Common myeloid progenitor, CD34-positive (primary cell): ENCODE results near the gene TLR6.

Experiments used
- CTCF ChIA-PET: fragments of 350-600 bp; sonication (Branson Sonifier 250); formaldehyde crosslinking; loops from one replicate; lab custom pipeline; 2021; ENCODE audit warnings: antibody characterized with exemption; lab: Charles Lee
- POLR2A ChIA-PET: fragments of 350-600 bp; sonication (Branson Sonifier 250); formaldehyde crosslinking; loops from one replicate; lab custom pipeline; 2021; ENCODE audit warnings: antibody characterized with exemption; lab: Charles Lee
- DNase-seq, 3 donors: peaks; one replicate each; pipeline versions ENCODE4 v3.0.0 to v3.0.0-alpha.2; 2013
- H3K27ac ChIP-seq, 2 experiments: 1 replicate in 1 of 2; 2 replicates in 1 of 2; pipeline ENCODE4 v1.7.0; 2013; ENCODE audit warnings: inconsistent platforms in 2 of 2, low read length in 2 of 2, mild to moderate bottlenecking in 2 of 2, low read depth in 1 of 2, moderate library complexity in 1 of 2; ENCODE audit not compliant: severe bottlenecking in 2 of 2, insufficient read depth in 1 of 2, poor library complexity in 1 of 2
- H3K27me3 ChIP-seq, 5 experiments: replicated peaks in 2 of 5; 1 replicate in 3 of 5; 2 replicates in 2 of 5; pipeline versions ENCODE4 v1.6.1 to v1.7.0; 2013; ENCODE audit warnings: low read length in 4 of 5, mild to moderate bottlenecking in 2 of 5, moderate library complexity in 2 of 5, inconsistent platforms in 1 of 5; ENCODE audit not compliant: insufficient read depth in 5 of 5, control insufficient read depth in 4 of 5
- H3K36me3 ChIP-seq, 4 experiments: 1 replicate in 2 of 4; 2 replicates in 2 of 4; pipeline versions ENCODE4 v1.6.1 to v1.7.0; 2013; ENCODE audit warnings: low read length in 3 of 4, control low read depth in 1 of 4, mild to moderate bottlenecking in 1 of 4; ENCODE audit not compliant: control insufficient read depth in 4 of 4, insufficient read depth in 4 of 4
- H3K4me1 ChIP-seq, 4 experiments: 1 replicate in 3 of 4; 2 replicates in 1 of 4; pipeline versions ENCODE4 v1.6.1 to v1.7.1; 2013; ENCODE audit warnings: low read length in 3 of 4, mild to moderate bottlenecking in 3 of 4, control low read depth in 1 of 4, inconsistent platforms in 1 of 4, moderate library complexity in 1 of 4; ENCODE audit not compliant: control insufficient read depth in 4 of 4, insufficient read depth in 4 of 4; ENCODE audit errors: control extremely low read depth in 1 of 4
- H3K4me3 ChIP-seq, 7 experiments: 1 replicate in 4 of 7; 2 replicates in 3 of 7; pipeline versions ENCODE4 v1.5.1 to v1.7.0; 2013; ENCODE audit warnings: mild to moderate bottlenecking in 7 of 7, low read length in 6 of 7, moderate library complexity in 6 of 7, inconsistent platforms in 2 of 7, low read depth in 2 of 7, control low read depth in 1 of 7; ENCODE audit not compliant: insufficient read depth in 4 of 7, control insufficient read depth in 1 of 7; ENCODE audit errors: extremely low read depth in 1 of 7
- H3K9me3 ChIP-seq, 5 experiments: 1 replicate in 4 of 5; 2 replicates in 1 of 5; pipeline versions ENCODE4 v1.6.1 to v1.7.1; 2013; ENCODE audit warnings: low read length in 4 of 5, mild to moderate bottlenecking in 2 of 5, inconsistent platforms in 1 of 5, low read depth in 1 of 5, moderate library complexity in 1 of 5; ENCODE audit not compliant: control insufficient read depth in 4 of 5, insufficient read depth in 2 of 5; ENCODE audit errors: control extremely low read depth in 1 of 5
- WGBS: methylation state at CpG from one replicate; pipeline ENCODE4 v1.1.5; 2013; ENCODE audit not compliant: insufficient coverage; 5-methylcytosine and 5-hydroxymethylcytosine counted together

The TLR6 gene

GRCh38 chr4:38820329-38821061 is 36.1 kb downstream of the TLR6 start:
- H3K27me3 ChIP-seq: no peaks in the 10 kb centered on the region
- peaks cover 11 to 15% (median 13%) of the 10 kb centered on the region in 4 experiments for H3K4me1 ChIP-seq
- no peak overlapping the region for H3K27ac ChIP-seq
- CTCF ChIA-PET: no interaction called here
- peaks cover 0 to 8% (median 0%) of the 10 kb centered on the region in 4 experiments for H3K36me3 ChIP-seq
- no peak overlapping the region for H3K4me3 ChIP-seq
- DNase-seq: no peak
- POLR2A ChIA-PET: no interaction called here
- 88% methylated on average over 3 of the region's 4 CpGs for WGBS
- peaks cover 0 to 9% (median 5%) of the 10 kb centered on the region in 5 experiments for H3K9me3 ChIP-seq

DNA sequence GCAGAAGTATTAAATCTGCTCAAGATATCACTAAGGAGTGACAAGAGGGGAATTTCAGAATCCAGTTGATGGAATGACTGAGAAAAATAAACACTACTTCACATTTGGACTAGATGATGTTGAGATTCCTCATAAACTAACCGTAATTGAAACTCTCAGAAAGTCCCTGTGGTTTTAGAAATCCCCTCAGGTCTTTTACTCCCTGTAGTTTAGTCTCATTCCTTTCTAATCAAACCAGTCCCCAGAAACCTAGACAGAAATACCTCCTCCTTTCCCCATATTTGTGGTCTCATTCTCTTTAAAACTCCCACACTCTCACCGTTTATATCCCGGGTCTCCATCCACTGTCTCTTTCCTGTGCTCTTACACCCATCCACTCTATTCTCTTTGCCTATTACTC is 37.0 kb downstream of the TLR6 start:
- Histone ChIP-seq H3K4me3 (no peak overlapping the region), H3K4me1 (peaks cover 14 to 17% (median 15%) of the 10 kb centered on the region in 4 experiments), H3K27ac (no peak overlapping the region), H3K36me3 (peaks cover 0 to 8% (median 0%) of the 10 kb centered on the region in 4 experiments), H3K9me3 (peaks cover 0 to 15% (median 7%) of the 10 kb centered on the region in 5 experiments), H3K27me3 (no peaks in the 10 kb centered on the region)
- ChIA-PET CTCF (no interaction called here), POLR2A (no interaction called here)
- DNase-seq: no peak
- WGBS: 66% methylated on average over 3 of the region's 3 CpGs

DNA sequence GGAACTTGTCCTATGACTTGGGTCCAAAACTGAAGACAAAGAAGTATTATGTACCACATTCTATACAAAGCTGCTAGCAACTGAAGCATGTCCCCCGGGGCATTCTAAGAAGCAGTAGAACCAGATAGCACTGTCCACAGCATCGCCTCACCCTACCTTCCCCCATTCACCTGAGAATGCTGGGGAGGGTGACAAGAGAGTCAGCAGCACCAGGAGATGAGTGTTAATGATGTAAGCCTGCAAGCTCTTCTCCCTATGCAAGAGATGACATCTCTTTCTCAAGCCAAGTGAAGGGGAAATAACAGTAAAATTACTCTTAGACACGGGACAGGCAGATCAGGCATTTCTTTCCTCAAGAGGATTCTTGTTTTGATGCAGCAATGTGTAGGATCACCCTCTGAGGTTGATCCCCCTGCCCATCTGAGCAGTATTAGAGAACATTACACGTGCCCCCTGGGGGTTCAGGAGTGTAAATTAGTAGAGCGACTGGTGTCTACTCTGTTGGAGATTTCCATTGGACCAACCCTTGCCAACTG is 38.1 kb downstream of the TLR6 start:
- DNase-seq: no peak
- CTCF ChIA-PET: interaction anchor here (1.1 kb wide), 1 partner anchor 36 kb away, joined by 3 read pairs; no protein-coding TSS in a partner anchor
- Histone ChIP-seq H3K27me3 (no peaks in the 10 kb centered on the region), H3K27ac (no peak overlapping the region), H3K4me3 (no peak overlapping the region), H3K4me1 (peaks cover 15 to 17% (median 16%) of the 10 kb centered on the region in 4 experiments), H3K9me3 (peaks cover 0 to 18% (median 7%) of the 10 kb centered on the region in 5 experiments), H3K36me3 (peaks cover 0 to 8% (median under 1%) of the 10 kb centered on the region in 4 experiments)
- POLR2A ChIA-PET: no interaction called here
- WGBS: 100% methylated on average over 2 of the region's 5 CpGs

GRCh38 chr4:38815885-38816782 is 40.5 kb downstream of the TLR6 start:
- CTCF ChIA-PET: interaction anchor here (0.9 to 2.1 kb wide), 5 partner anchors 11 to 57 kb away, joined by 3 to 5 read pairs (median 3); partner anchors contain the start of gene TLR10
- Histone ChIP-seq H3K9me3 (peaks cover 0 to 9% (median 3%) of the 10 kb centered on the region in 5 experiments), H3K36me3 (peaks cover 0 to 2% (median 0%) of the 10 kb centered on the region in 4 experiments), H3K27ac (peak overlapping the region in 1 of 2 experiments; percentile 67), H3K4me3 (peak overlapping the region in 2 of 7 experiments; percentile 11 to 19), H3K4me1 (peaks cover 15 to 21% (median 16%) of the 10 kb centered on the region in 4 experiments), H3K27me3 (no peaks in the 10 kb centered on the region)
- POLR2A ChIA-PET: no interaction called here
- peak; percentile 60 to 93 (median 86) for DNase-seq
- WGBS: 61% methylated on average over 3 of the region's 3 CpGs

DNA sequence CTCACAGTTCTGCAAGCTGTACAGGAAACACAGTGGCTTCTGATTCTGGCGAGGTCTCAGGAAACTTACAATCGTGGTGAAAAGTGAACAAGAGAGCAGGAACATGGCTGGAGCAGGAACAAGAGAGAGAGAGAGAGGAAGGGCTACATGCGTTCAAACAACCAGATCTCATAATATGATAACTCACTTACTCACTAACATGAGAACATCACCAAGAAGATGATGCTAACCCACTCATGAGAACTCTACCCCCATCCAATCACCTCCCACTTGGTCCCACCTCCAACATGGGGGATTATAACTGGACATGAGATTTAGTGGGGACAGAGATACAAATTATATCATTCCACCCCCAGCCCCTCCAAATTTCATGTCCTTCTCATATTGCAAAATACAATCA is 42.2 kb downstream of the TLR6 start:
- CTCF ChIA-PET: interaction anchor here (1.5 kb wide), 2 partner anchors 34 to 46 kb away, joined by 3 read pairs; no protein-coding TSS in a partner anchor
- POLR2A ChIA-PET: no interaction called here

DNA sequence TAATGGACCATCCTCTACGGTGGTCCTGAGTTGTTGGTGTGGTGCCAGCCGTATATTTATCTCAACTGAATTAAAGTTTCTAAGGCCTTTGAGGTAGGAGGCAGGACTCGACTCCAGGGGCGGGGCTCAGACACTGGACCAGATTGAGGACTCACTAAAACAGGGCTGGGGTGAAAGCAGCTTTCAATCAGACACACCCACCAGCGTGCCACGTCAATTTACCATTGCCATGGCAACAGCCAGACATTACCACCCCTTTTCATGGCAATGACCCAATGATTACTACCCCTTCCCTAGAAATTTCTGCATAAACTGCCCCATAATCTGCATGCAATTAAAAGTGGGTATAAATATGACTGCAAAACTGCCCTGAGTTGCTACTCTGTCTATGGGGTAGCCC is 45.3 kb downstream of the TLR6 start:
- 93% methylated on average over 2 of the region's 6 CpGs for WGBS
- Histone ChIP-seq H3K4me1 (peaks cover 8 to 15% (median 12%) of the 10 kb centered on the region in 4 experiments), H3K4me3 (no peak overlapping the region), H3K27me3 (no peaks in the 10 kb centered on the region), H3K27ac (no peak overlapping the region), H3K36me3 (peaks cover 0 to 2% (median 0%) of the 10 kb centered on the region in 4 experiments), H3K9me3 (peaks cover 0 to 9% (median 3%) of the 10 kb centered on the region in 5 experiments)
- POLR2A ChIA-PET: no interaction called here
- DNase-seq: no peak
- CTCF ChIA-PET: no interaction called here

More for the DNA sequence above, 42.2 kb downstream of the TLR6 start:
- Histone ChIP-seq H3K4me1 (peaks cover 15 to 21% (median 16%) of the 10 kb centered on the region in 4 experiments), H3K36me3 (peaks cover 0 to 2% (median 0%) of the 10 kb centered on the region in 4 experiments), H3K27me3 (no peaks in the 10 kb centered on the region), H3K4me3 (no peak overlapping the region), H3K27ac (no peak overlapping the region), H3K9me3 (peaks cover 0 to 9% (median 3%) of the 10 kb centered on the region in 5 experiments)
- WGBS: 46% methylated on average over 2 of the region's 3 CpGs
- no peak for DNase-seq
